Mesenchymal stem cell (in vitro differentiated cells and primary cell): Measurements from ENCODE around the gene CCDC106.

Experiments used
- DNase-seq: peaks from one replicate; pipeline ENCODE4 v3.0.0-alpha.2; 2013
- H2AFZ ChIP-seq: one replicate; pipeline ENCODE4 v1.6.1; 2013; ENCODE audit warnings: low read depth, mild to moderate bottlenecking, control low read depth, inconsistent platforms, low read length, moderate library complexity
- H2AK5ac ChIP-seq: 2 replicates; pipeline ENCODE4 v1.6.1; 2013; ENCODE audit warnings: low read length, moderate library complexity, mild to moderate bottlenecking, inconsistent platforms; ENCODE audit not compliant: severe bottlenecking
- H2BK120ac ChIP-seq: one replicate; pipeline ENCODE4 v1.6.1; 2013; ENCODE audit warnings: low read depth, mild to moderate bottlenecking, inconsistent platforms, low read length, moderate library complexity
- H2BK12ac ChIP-seq, 2 experiments: one replicate each; pipeline ENCODE4 v1.6.1; 2013; ENCODE audit warnings: inconsistent platforms in 2 of 2, low read length in 2 of 2, mild to moderate bottlenecking in 2 of 2, moderate library complexity in 2 of 2, control low read depth in 1 of 2
- H2BK15ac ChIP-seq: one replicate; pipeline ENCODE4 v1.6.1; 2013; ENCODE audit warnings: mild to moderate bottlenecking, low read depth, inconsistent platforms; ENCODE audit not compliant: poor library complexity, severe bottlenecking
- H2BK5ac ChIP-seq: 2 replicates; pipeline ENCODE4 v1.6.1; 2013; ENCODE audit warnings: low read depth, mild to moderate bottlenecking, low read length, control low read depth, inconsistent platforms; ENCODE audit not compliant: poor library complexity, severe bottlenecking
- H3K14ac ChIP-seq, 2 experiments: one replicate each; pipeline ENCODE4 v1.6.1; 2013; ENCODE audit warnings: inconsistent platforms in 2 of 2, low read length in 2 of 2, control low read depth in 1 of 2, mild to moderate bottlenecking in 1 of 2, moderate library complexity in 1 of 2
- H3K18ac ChIP-seq, 2 experiments: one replicate each; pipeline ENCODE4 v1.6.1; 2013; ENCODE audit warnings: inconsistent platforms in 2 of 2, low read length in 2 of 2, control low read depth in 1 of 2, low read depth in 1 of 2, mild to moderate bottlenecking in 1 of 2
- H3K23ac ChIP-seq, 2 experiments: one replicate each; pipeline ENCODE4 v1.6.1; 2013; ENCODE audit warnings: inconsistent platforms in 2 of 2, low read length in 2 of 2, mild to moderate bottlenecking in 2 of 2, moderate library complexity in 2 of 2, control low read depth in 1 of 2
- H3K27ac ChIP-seq: 2 replicates; pipeline ENCODE4 v1.5.1; 2013; ENCODE audit warnings: mild to moderate bottlenecking, moderate library complexity, low read length, control low read depth, inconsistent platforms; ENCODE audit not compliant: poor library complexity, severe bottlenecking
- H3K27me3 ChIP-seq, 2 experiments: 2 replicates each; pipeline versions ENCODE4 v1.6.1 to v1.7.0; 2013; ENCODE audit warnings: low read length in 2 of 2, mild to moderate bottlenecking in 2 of 2, moderate library complexity in 2 of 2, control low read depth in 1 of 2, inconsistent platforms in 1 of 2; ENCODE audit not compliant: control insufficient read depth in 1 of 2, insufficient read depth in 1 of 2
- H3K36me3 ChIP-seq, 2 experiments: 2 replicates each; pipeline versions ENCODE4 v1.6.1 to v1.7.0; 2013; ENCODE audit warnings: low read length in 2 of 2, control low read depth in 1 of 2, inconsistent platforms in 1 of 2, low read depth in 1 of 2, mild to moderate bottlenecking in 1 of 2; ENCODE audit not compliant: insufficient read depth in 2 of 2, control insufficient read depth in 1 of 2
- H3K4ac ChIP-seq, 2 experiments: one replicate each; pipeline ENCODE4 v1.6.1; 2013; ENCODE audit warnings: inconsistent platforms in 2 of 2, low read length in 2 of 2, mild to moderate bottlenecking in 2 of 2, moderate library complexity in 2 of 2, control low read depth in 1 of 2, low read depth in 1 of 2
- H3K4me1 ChIP-seq: 2 replicates; pipeline ENCODE4 v1.6.1; 2013; ENCODE audit warnings: low read depth, low read length, control low read depth; ENCODE audit not compliant: control insufficient read depth, insufficient read depth
- H3K4me2 ChIP-seq: 2 replicates; pipeline ENCODE4 v1.6.1; 2013; ENCODE audit warnings: low read length, mild to moderate bottlenecking, inconsistent platforms; ENCODE audit not compliant: poor library complexity, severe bottlenecking
- H3K4me3 ChIP-seq, 2 experiments: 2 replicates each; pipeline versions ENCODE4 v1.5.1 to v1.7.0; 2013; ENCODE audit warnings: low read length in 2 of 2, mild to moderate bottlenecking in 2 of 2, control low read depth in 1 of 2, low read depth in 1 of 2; ENCODE audit not compliant: insufficient read depth in 1 of 2
- H3K79me1 ChIP-seq: replicated peaks from 2 replicates; pipeline ENCODE4 v1.6.1; 2013; ENCODE audit warnings: mild to moderate bottlenecking, control low read depth, low read length, inconsistent platforms; ENCODE audit not compliant: poor library complexity, severe bottlenecking
- H3K9ac ChIP-seq: 2 replicates; pipeline ENCODE4 v1.7.0; 2013; ENCODE audit warnings: mild to moderate bottlenecking, low read length, moderate library complexity
- H3K9me3 ChIP-seq: 2 replicates; pipeline ENCODE4 v1.7.0; 2013; ENCODE audit warnings: mild to moderate bottlenecking, low read length; ENCODE audit not compliant: control insufficient read depth
- H4K8ac ChIP-seq: one replicate; pipeline ENCODE4 v1.6.1; 2013; ENCODE audit warnings: inconsistent platforms, mild to moderate bottlenecking, low read length, moderate library complexity
- H4K91ac ChIP-seq: one replicate; pipeline ENCODE4 v1.6.1; 2013; ENCODE audit warnings: mild to moderate bottlenecking, low read length, inconsistent platforms
- WGBS: methylation state at CpG from one replicate; pipeline ENCODE4 v1.1.7; 2013; ENCODE audit warnings: mixed read lengths; 5-methylcytosine and 5-hydroxymethylcytosine counted together

CCDC106 gene

DNA sequence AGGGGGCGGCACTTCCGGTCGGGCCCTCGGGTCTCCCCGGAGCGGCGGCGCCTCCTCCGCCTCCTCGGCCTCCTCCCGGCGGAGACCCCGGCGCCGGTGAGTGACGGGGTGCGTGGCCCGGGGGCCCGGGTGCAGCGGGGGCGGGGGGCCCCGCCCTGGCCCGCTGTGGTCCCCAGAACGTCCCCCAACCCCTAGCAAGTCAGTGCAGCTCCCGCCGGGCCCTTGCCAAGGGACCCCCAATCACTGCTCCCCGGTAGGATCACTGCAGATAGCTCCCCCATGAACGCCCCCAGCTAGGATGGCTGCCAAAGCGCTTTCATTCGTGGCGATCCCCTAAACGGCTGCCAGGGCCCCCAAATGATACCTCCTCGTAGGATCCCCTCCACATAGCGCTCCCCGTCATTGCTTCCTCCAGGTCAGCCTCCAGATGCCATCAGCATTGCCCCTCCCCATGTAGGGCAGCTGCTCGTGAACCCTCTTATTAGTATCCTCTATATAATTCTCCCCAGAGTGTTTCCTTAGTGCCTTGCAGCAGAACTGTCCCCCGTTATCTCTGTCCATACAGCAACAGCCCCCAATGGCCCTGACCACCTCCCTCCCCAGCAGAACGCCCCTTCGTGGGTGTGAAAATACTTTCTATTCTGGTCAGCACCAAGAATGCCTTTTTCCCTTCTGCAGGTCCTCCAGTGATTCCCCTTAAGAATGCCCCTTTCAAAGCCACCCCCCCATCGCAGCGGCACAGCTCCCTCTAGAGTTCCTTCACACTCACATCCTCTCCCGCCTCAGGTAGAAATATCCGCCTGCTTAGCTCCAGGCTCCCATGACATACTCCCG lies 42.2 kb upstream of the CCDC106 start, which contains the start of gene ZNF865:
ZNF865 (plus strand) TSS at position 11 of the 834 bp plus-strand sequence. CDS start 7,972 bp downstream, outside the sequence.
- peak within 1 kb of the TSS; percentile 70 for H2AK5ac ChIP-seq
- DNase-seq = peak; percentile 93
- H2BK5ac ChIP-seq = peak within 1 kb of the TSS; percentile 96
- peaks cover 33 to 36% of the 10 kb centered on the region in 2 experiments for H3K36me3 ChIP-seq
- H3K79me1 ChIP-seq = peaks cover 34% of the 10 kb centered on the region
- H2AFZ ChIP-seq = no peak within 1 kb of the TSS
- H3K4ac ChIP-seq = peak within 1 kb of the TSS; percentile 73 to 90
- H3K9me3 ChIP-seq = peaks cover 4% of the 10 kb centered on the region
- peak within 1 kb of the TSS; percentile 72 for H3K4me2 ChIP-seq
- H3K27ac ChIP-seq = peak within 1 kb of the TSS; percentile 99
- under 1% methylated on average over 40 of the region's 44 CpGs for WGBS
- peak within 1 kb of the TSS; percentile 44 to 82 for H3K14ac ChIP-seq
- H4K8ac ChIP-seq = peak within 1 kb of the TSS; percentile 98
- H4K91ac ChIP-seq = peak within 1 kb of the TSS; percentile 91
- peak within 1 kb of the TSS; percentile 37 to 63 for H2BK12ac ChIP-seq
- H3K4me3 ChIP-seq = peak within 1 kb of the TSS; percentile 83 to 98
- peak within 1 kb of the TSS; percentile 74 to 98 for H3K23ac ChIP-seq
- H3K27me3 ChIP-seq = no peaks in the 10 kb centered on the region
- H3K4me1 ChIP-seq = peaks cover 19% of the 10 kb centered on the region
- peak within 1 kb of the TSS; percentile 83 for H2BK120ac ChIP-seq
- peak within 1 kb of the TSS; percentile 98 for H3K9ac ChIP-seq
- peak within 1 kb of the TSS; percentile 82 to 96 for H3K18ac ChIP-seq
- peak within 1 kb of the TSS; percentile 98 for H2BK15ac ChIP-seq

DNA sequence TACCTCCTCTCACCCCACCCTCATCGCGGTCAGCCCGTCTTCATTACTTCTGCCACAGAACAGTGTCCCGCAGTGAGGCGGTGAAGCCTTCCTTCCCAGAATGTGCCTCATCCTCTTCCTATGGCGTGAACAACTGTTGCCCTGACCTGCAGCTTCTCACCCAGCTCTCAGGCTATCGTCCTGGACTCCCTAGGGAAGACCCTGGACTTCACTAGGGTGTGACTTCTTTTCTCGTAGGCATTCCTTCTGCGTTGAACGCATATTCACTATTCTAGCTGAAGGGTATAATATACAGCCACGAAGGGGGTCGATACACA lies 41.6 kb upstream of the CCDC106 start:
- Histone ChIP-seq H3K9ac (peak overlapping the region; percentile 98), H4K91ac (no peak overlapping the region), H2BK15ac (no peak overlapping the region), H2BK12ac (peak overlapping the region in 1 of 2 experiments; percentile 8), H3K4me2 (peak overlapping the region; percentile 72), H3K4ac (peak overlapping the region in 1 of 2 experiments; percentile 62), H3K14ac (peak overlapping the region in 1 of 2 experiments; percentile 68), H3K36me3 (peaks cover 36 to 42% of the 10 kb centered on the region in 2 experiments), H2BK5ac (no peak overlapping the region), H3K18ac (peak overlapping the region in 1 of 2 experiments; percentile 25), H2BK120ac (no peak overlapping the region), H3K4me1 (peaks cover 15% of the 10 kb centered on the region), H2AK5ac (no peak overlapping the region), H3K23ac (no peak overlapping the region), H2AFZ (no peak overlapping the region), H3K27ac (peak overlapping the region; percentile 97), H4K8ac (no peak overlapping the region), H3K4me3 (peak overlapping the region; percentile 31 to 98), H3K9me3 (peaks cover 4% of the 10 kb centered on the region), H3K27me3 (no peaks in the 10 kb centered on the region), H3K79me1 (peaks cover 36% of the 10 kb centered on the region)
- WGBS = 35% methylated on average over 12 of the region's 12 CpGs
- DNase-seq = no peak

DNA sequence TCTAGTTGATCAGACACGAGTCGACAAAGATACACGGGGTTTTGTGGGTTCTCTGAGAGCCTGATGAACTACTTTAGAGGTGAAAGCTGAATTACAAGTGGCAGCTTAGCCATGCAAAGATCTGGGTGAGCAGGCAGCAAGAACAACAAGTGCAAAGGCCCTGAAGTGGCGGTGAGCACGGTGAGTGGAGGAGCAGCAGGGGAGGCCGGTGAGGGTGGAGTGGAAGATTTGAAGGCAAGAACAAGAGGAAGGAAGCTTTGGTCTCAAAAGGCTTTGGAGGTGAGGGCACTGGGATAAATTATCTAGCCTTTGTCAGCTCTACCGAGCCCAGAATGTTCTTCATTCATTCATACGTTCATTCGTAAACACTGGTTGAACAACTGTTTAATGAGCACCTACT lies 41.2 kb upstream of the CCDC106 start:
- no peak overlapping the region for H2BK15ac ChIP-seq
- no peak for DNase-seq
- H3K27ac ChIP-seq = peak overlapping the region; percentile 97
- no peak overlapping the region for H3K18ac ChIP-seq
- no peak overlapping the region for H3K4ac ChIP-seq
- peak overlapping the region; percentile 72 for H3K4me2 ChIP-seq
- peak overlapping the region in 1 of 2 experiments; percentile 98 for H3K4me3 ChIP-seq
- no peak overlapping the region for H2AK5ac ChIP-seq
- H2BK12ac ChIP-seq = no peak overlapping the region
- no peak overlapping the region for H4K91ac ChIP-seq
- peaks cover 39% of the 10 kb centered on the region for H3K79me1 ChIP-seq
- no peak overlapping the region for H2AFZ ChIP-seq
- no peak overlapping the region for H2BK5ac ChIP-seq
- no peak overlapping the region for H3K14ac ChIP-seq
- no peaks in the 10 kb centered on the region for H3K27me3 ChIP-seq
- 91% methylated on average over 9 of the region's 9 CpGs for WGBS
- H3K9me3 ChIP-seq = peaks cover 4% of the 10 kb centered on the region
- peaks cover 14% of the 10 kb centered on the region for H3K4me1 ChIP-seq
- H3K36me3 ChIP-seq = peaks cover 36 to 46% of the 10 kb centered on the region in 2 experiments
- no peak overlapping the region for H2BK120ac ChIP-seq
- no peak overlapping the region for H4K8ac ChIP-seq
- H3K9ac ChIP-seq = peak overlapping the region; percentile 98
- H3K23ac ChIP-seq = no peak overlapping the region

DNA sequence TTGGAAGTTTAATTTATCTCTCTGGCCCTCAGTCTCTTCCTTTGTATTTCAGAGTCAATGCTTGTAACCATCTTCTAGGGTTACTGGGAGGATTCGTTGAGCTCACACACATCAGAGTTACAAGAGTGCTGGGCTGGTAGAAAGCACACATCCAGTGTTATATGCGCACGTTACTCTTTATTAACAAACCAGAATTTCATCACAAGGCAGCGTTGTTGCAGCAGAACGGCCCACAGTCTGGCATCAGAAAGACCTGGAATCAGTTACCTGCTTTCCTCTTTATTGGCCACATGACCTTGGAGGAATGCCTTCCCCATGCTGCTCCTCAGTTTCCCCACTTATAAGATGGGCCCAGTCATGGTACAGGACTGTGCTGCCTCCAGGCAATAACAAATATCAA lies 38.7 kb upstream of the CCDC106 start:
- Histone ChIP-seq H3K4me2 (no peak overlapping the region), H3K4me1 (peaks cover 11% of the 10 kb centered on the region), H2BK5ac (no peak overlapping the region), H4K91ac (no peak overlapping the region), H3K4me3 (no peak overlapping the region), H2AK5ac (no peak overlapping the region), H4K8ac (no peak overlapping the region), H3K4ac (no peak overlapping the region), H3K9me3 (peaks cover 4% of the 10 kb centered on the region), H3K27me3 (no peaks in the 10 kb centered on the region), H3K79me1 (peaks cover 28% of the 10 kb centered on the region), H3K14ac (no peak overlapping the region), H3K18ac (no peak overlapping the region), H2BK120ac (no peak overlapping the region), H3K27ac (no peak overlapping the region), H2BK12ac (no peak overlapping the region), H3K23ac (no peak overlapping the region), H2AFZ (no peak overlapping the region), H3K36me3 (peaks cover 36 to 46% of the 10 kb centered on the region in 2 experiments), H3K9ac (no peak overlapping the region), H2BK15ac (no peak overlapping the region)
- no peak for DNase-seq
- 98% methylated on average over 5 of the region's 5 CpGs for WGBS
